Right atrium auricular region (tissue), 2 donors: ENCODE results near the gene MRPL10. TPM values are rescaled to one million over a fixed set of nuclear protein-coding genes. Genes with fewer than 3 reads are reported as not detected.

Experiments used
- DNase-seq: peaks from one replicate; pipeline ENCODE4 v3.0.0-alpha.2; 2019; ENCODE audit warnings: low spot score
- H3K27ac ChIP-seq, 2 donors: fragments of 200-600 bp; sonication (generic); 1 replicate in 1 of 2; 2 replicates in 1 of 2; pipeline ENCODE4 v1.5.1; 2016 to 2019
- H3K27me3 ChIP-seq, 2 donors: fragments of 200-600 bp; sonication (generic); one replicate each; pipeline versions ENCODE4 v1.5.1 to v1.6.0; 2017 to 2019
- H3K36me3 ChIP-seq: fragments of 200-600 bp; sonication (generic); one replicate; pipeline ENCODE4 v1.5.1; 2016
- H3K4me1 ChIP-seq, 2 donors: fragments of 200-600 bp; sonication (generic); one replicate each; pipeline versions ENCODE4 v1.5.1 to v1.6.0; 2017 to 2019
- H3K4me3 ChIP-seq, 2 donors: fragments of 200-600 bp; sonication (generic); 1 replicate in 1 of 2; 2 replicates in 1 of 2; pipeline ENCODE4 v1.5.1; 2017 to 2019; ENCODE audit warnings: mild to moderate bottlenecking in 1 of 2, moderate library complexity in 1 of 2
- H3K9me3 ChIP-seq, 2 donors: fragments of 200-600 bp; sonication (generic); one replicate each; pipeline ENCODE4 v1.5.1; 2019
- total RNA-seq, 2 donors: library from RNA; depleted of rRNA; stranded (reverse); fragments of >200 nt; gene quantifications; one replicate each; pipeline ENCODE4 v1.1.0, GENCODE V29; 2016
- TF ChIP-seq, protein P1 (sequence below), 2 donors: fragments of 200-600 bp; sonication (generic); IDR thresholded peaks; one replicate each; pipeline ENCODE4 v1.5.1; 2019; ENCODE audit warnings: antibody characterized with exemption in 2 of 2

MRPL10 gene
- total RNA-seq, 2 donors from 2014 or later = 51.8 to 61.3 TPM

GRCh38 chr17:47877368-47878034, 46.2 kb upstream of the MRPL10 start:
- Histone ChIP-seq H3K36me3 (no peaks in the 10 kb centered on the region), H3K27ac (no peak overlapping the region), H3K4me1 (peaks cover 0 to 9% of the 10 kb centered on the region in 2 donors), H3K9me3 (no peaks in the 10 kb centered on the region), H3K27me3 (peaks cover 0 to 4% of the 10 kb centered on the region in 2 donors), H3K4me3 (no peak overlapping the region)
- DNase-seq = no peak
- TF ChIP-seq, protein P1, sequence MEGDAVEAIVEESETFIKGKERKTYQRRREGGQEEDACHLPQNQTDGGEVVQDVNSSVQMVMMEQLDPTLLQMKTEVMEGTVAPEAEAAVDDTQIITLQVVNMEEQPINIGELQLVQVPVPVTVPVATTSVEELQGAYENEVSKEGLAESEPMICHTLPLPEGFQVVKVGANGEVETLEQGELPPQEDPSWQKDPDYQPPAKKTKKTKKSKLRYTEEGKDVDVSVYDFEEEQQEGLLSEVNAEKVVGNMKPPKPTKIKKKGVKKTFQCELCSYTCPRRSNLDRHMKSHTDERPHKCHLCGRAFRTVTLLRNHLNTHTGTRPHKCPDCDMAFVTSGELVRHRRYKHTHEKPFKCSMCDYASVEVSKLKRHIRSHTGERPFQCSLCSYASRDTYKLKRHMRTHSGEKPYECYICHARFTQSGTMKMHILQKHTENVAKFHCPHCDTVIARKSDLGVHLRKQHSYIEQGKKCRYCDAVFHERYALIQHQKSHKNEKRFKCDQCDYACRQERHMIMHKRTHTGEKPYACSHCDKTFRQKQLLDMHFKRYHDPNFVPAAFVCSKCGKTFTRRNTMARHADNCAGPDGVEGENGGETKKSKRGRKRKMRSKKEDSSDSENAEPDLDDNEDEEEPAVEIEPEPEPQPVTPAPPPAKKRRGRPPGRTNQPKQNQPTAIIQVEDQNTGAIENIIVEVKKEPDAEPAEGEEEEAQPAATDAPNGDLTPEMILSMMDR (IDR thresholded peaks at IDR 0.05) = no peak

- TF ChIP-seq, protein P1 (IDR thresholded peaks at IDR 0.05) = no peak
- H3K4me3 ChIP-seq = no peak overlapping the region
- H3K36me3 ChIP-seq = no peaks in the 10 kb centered on the region
- H3K4me1 ChIP-seq = no peaks in the 10 kb centered on the region
- peaks cover 0 to 6% of the 10 kb centered on the region in 2 donors for H3K27me3 ChIP-seq
- no peak for DNase-seq
- H3K9me3 ChIP-seq = no peaks in the 10 kb centered on the region
- H3K27ac ChIP-seq = no peak overlapping the region
These were observed 44.0 kb upstream of the MRPL10 start for GRCh38 chr17:47875011-47875985.

DNA sequence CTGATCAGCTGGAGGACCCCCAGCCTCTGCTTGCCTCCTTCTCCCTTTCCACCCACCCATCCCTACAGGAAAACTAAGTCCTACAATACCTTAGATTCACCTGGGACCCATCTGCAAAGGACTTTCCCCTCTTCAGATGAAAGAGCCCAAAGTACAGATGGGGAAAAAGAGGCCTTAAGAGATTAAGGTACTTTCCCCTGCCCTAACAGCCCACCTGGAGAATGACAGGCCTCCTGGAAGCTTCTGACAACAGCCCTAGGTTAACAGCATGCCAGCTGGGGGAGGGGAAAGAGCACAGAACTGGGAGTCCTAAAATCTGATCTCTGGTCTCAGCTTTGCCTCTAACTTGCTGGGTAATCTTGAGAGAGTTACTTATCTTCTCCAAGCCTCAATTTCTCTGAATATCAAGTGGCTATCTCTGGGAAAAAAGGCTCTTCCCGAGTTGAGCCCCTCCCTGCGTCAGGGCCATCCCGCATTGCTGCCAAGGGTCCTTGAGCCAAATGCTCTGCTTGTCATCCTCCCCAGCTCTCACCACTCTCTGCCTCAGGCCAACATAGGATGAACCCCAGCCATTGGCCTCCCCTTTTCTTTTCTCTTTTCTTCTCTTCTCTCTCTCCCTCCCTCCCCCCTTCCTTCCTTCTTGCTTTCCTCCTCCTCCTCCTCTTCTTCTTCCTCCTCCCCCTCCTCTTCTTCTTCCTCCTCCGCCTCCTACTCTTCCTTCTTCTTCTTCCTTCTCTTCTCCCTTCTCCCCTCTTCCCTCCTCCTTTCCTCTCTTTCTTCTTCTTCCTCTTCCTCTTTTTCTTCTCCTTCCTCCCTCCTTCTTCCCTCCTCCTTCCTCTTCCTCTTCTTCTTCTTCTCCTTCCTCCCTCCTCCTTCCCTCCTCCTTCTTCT, 42.1 kb upstream of the MRPL10 start:
- Histone ChIP-seq H3K4me3 (no peak overlapping the region), H3K27me3 (peaks cover 0 to 6% of the 10 kb centered on the region in 2 donors), H3K4me1 (no peaks in the 10 kb centered on the region), H3K36me3 (no peaks in the 10 kb centered on the region), H3K27ac (no peak overlapping the region), H3K9me3 (no peaks in the 10 kb centered on the region)
- TF ChIP-seq, protein P1 (IDR thresholded peaks at IDR 0.05) = no peak
- DNase-seq = no peak

DNA sequence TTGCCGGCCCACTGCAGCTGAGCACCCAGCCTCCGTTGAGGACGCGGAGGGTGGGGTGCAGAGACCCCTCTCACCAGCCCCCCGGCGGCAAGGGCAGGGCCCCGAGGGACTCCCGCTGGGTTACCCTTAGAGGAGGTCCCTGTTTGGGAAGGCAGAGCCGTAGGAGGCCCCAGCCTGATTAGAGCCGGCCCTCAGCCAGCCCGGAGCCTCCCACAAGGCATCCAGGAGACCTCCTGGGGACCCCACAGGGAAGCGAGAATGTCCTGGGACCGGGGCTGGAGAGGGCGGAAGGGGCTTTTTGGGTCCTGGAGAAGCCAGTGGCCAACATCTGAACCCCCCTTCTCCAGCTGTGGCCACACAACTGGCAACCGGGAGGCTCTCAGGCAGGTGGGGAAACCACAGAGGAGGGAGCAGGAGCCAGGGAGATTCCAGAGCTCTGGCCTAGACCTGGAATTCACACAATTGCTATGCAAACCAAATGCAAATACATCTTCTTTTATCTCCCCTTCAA, 41.4 kb upstream of the MRPL10 start:
- Histone ChIP-seq H3K36me3 (no peaks in the 10 kb centered on the region), H3K27ac (no peak overlapping the region), H3K9me3 (no peaks in the 10 kb centered on the region), H3K4me1 (no peaks in the 10 kb centered on the region), H3K4me3 (no peak overlapping the region), H3K27me3 (peaks cover 0 to 6% of the 10 kb centered on the region in 2 donors)
- DNase-seq = no peak
- TF ChIP-seq, protein P1 (IDR thresholded peaks at IDR 0.05) = no peak

DNA sequence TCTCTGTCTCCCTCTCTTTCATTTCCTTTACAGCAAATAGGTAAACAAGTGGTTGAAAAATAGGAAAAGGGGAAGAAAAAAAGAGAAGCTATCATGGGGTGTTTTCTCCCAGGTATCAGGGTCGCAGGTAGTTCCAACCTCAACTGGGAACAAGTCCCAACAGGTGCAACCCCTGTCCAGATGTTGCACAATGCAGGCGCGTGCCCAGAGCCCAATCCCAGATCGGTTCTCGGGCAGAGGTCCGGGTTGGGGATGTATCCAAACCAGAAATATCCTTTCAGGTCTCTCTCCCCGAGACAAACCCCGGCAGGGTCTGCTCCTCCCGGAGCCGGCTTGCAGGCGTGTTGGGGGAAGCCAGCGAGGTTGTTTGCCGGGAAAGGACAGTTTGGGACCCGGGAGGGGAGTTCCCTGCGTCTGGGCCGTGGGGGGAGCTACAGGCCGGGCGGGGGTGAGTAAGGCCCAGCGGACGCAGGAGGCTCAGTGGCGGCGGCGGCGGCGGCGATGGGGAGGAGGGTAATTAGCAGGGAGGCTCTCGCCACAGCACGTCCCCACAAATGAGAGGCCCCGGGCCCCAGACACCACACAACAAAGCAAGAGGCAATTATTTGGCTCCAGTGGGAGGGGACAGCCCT, 40.8 kb upstream of the MRPL10 start:
- Histone ChIP-seq H3K27me3 (peaks cover 0 to 6% of the 10 kb centered on the region in 2 donors), H3K27ac (no peak overlapping the region), H3K9me3 (no peaks in the 10 kb centered on the region), H3K4me3 (no peak overlapping the region), H3K4me1 (no peaks in the 10 kb centered on the region), H3K36me3 (no peaks in the 10 kb centered on the region)
- DNase-seq = no peak
- TF ChIP-seq, protein P1 (IDR thresholded peaks at IDR 0.05) = no peak
